H9 (cell line): ENCODE measurements around the gene CADPS. TPM values are rescaled to one million over a fixed set of nuclear protein-coding genes. Genes with fewer than 3 reads are reported as not detected.

Source experiments
- DNase-seq: peaks from one replicate; pipeline ENCODE4 v3.0.0-alpha.2; 2017
- H2AFZ ChIP-seq: one replicate; pipeline ENCODE4 v1.6.1; 2013; ENCODE audit warnings: mild to moderate bottlenecking, low read length, control low read depth, moderate library complexity
- H2AK5ac ChIP-seq: 2 replicates; pipeline ENCODE4 v1.6.1; 2013; ENCODE audit warnings: low read length, control low read depth, mixed read lengths; ENCODE audit not compliant: insufficient read length
- H2BK120ac ChIP-seq: one replicate; pipeline ENCODE4 v1.6.1; 2013; ENCODE audit warnings: low read depth, mild to moderate bottlenecking, low read length, control low read depth, inconsistent platforms; ENCODE audit not compliant: poor library complexity, severe bottlenecking
- H2BK12ac ChIP-seq: 2 replicates; pipeline ENCODE4 v1.6.1; 2013; ENCODE audit warnings: low read length, control low read depth, mixed read lengths, low read depth; ENCODE audit not compliant: insufficient read length
- H2BK15ac ChIP-seq: 2 replicates; pipeline ENCODE4 v1.6.1; 2013; ENCODE audit warnings: low read depth, low read length, control low read depth
- H2BK20ac ChIP-seq: one replicate; pipeline ENCODE4 v1.6.1; 2013; ENCODE audit warnings: low read depth, mild to moderate bottlenecking, low read length, control low read depth, inconsistent platforms; ENCODE audit not compliant: poor library complexity, severe bottlenecking
- H2BK5ac ChIP-seq: 2 replicates; pipeline ENCODE4 v1.6.1; 2013; ENCODE audit warnings: low read length, control low read depth, mixed read lengths; ENCODE audit not compliant: insufficient read length
- H3K14ac ChIP-seq: 2 replicates; pipeline ENCODE4 v1.6.1; 2013; ENCODE audit warnings: low read length, control low read depth; ENCODE audit not compliant: insufficient read depth
- H3K18ac ChIP-seq: 2 replicates; pipeline ENCODE4 v1.6.1; 2013; ENCODE audit warnings: low read depth, mild to moderate bottlenecking, mixed read lengths, low read length, control low read depth; ENCODE audit not compliant: insufficient read length
- H3K23ac ChIP-seq: 2 replicates; pipeline ENCODE4 v1.6.1; 2013; ENCODE audit warnings: low read length, control low read depth, mixed read lengths, low read depth; ENCODE audit not compliant: insufficient read length
- H3K23me2 ChIP-seq: 2 replicates; pipeline ENCODE4 v1.6.1; 2013; ENCODE audit warnings: low read depth, mild to moderate bottlenecking, mixed read lengths, low read length, control low read depth; ENCODE audit not compliant: insufficient read length, poor library complexity, severe bottlenecking
- H3K27ac ChIP-seq: 2 replicates; pipeline ENCODE4 v1.5.1; 2013; ENCODE audit warnings: low read length, control low read depth, mixed read lengths, low read depth; ENCODE audit not compliant: insufficient read length
- H3K27me3 ChIP-seq: 2 replicates; pipeline ENCODE4 v1.6.1; 2013; ENCODE audit warnings: low read length, control low read depth, inconsistent platforms; ENCODE audit not compliant: insufficient read depth
- H3K4ac ChIP-seq: 2 replicates; pipeline ENCODE4 v1.6.1; 2013; ENCODE audit warnings: low read depth, mild to moderate bottlenecking, control low read depth, inconsistent platforms, low read length, moderate library complexity
- H3K4me1 ChIP-seq: 2 replicates; pipeline ENCODE4 v1.6.1; 2013; ENCODE audit warnings: low read length, control low read depth, inconsistent platforms; ENCODE audit not compliant: insufficient read depth
- H3K4me2 ChIP-seq: 2 replicates; pipeline ENCODE4 v1.6.1; 2013; ENCODE audit warnings: low read length, control low read depth, mixed read lengths; ENCODE audit not compliant: insufficient read length, insufficient read depth
- H3K56ac ChIP-seq: 2 replicates; pipeline ENCODE4 v1.6.1; 2013; ENCODE audit warnings: low read depth, mild to moderate bottlenecking, mixed read lengths, low read length, control low read depth; ENCODE audit not compliant: insufficient read length
- H3K79me1 ChIP-seq: 2 replicates; pipeline ENCODE4 v1.6.1; 2013; ENCODE audit warnings: low read depth, mild to moderate bottlenecking, moderate library complexity, low read length, control low read depth, inconsistent platforms; ENCODE audit not compliant: insufficient read depth, poor library complexity, severe bottlenecking
- H3K79me2 ChIP-seq: 2 replicates; pipeline ENCODE4 v1.6.1; 2013; ENCODE audit warnings: low read length, control low read depth, inconsistent platforms; ENCODE audit not compliant: insufficient read depth
- H3K9ac ChIP-seq: 2 replicates; pipeline ENCODE4 v1.6.1; 2013; ENCODE audit warnings: low read length, control low read depth, mixed read lengths; ENCODE audit not compliant: insufficient read length; ENCODE audit errors: extremely low read depth
- H3K9me3 ChIP-seq: one replicate; pipeline ENCODE4 v1.6.1; 2013; ENCODE audit warnings: low read depth, low read length, inconsistent platforms; ENCODE audit not compliant: control insufficient read depth
- H3T11ph ChIP-seq: one replicate; pipeline ENCODE4 v1.6.1; 2013; ENCODE audit warnings: mild to moderate bottlenecking, low read length, control low read depth, inconsistent platforms
- H4K20me1 ChIP-seq: one replicate; pipeline ENCODE4 v1.6.1; 2013; ENCODE audit not compliant: control insufficient read depth, insufficient read length, insufficient read depth
- H4K5ac ChIP-seq: 2 replicates; pipeline ENCODE4 v1.6.1; 2013; ENCODE audit warnings: low read depth, mild to moderate bottlenecking, mixed read lengths, low read length, control low read depth; ENCODE audit not compliant: insufficient read length
- H4K8ac ChIP-seq: replicated peaks from 2 replicates; pipeline ENCODE4 v1.6.1; 2013; ENCODE audit warnings: low read length, control low read depth, mixed read lengths, low read depth; ENCODE audit not compliant: insufficient read length
- H4K91ac ChIP-seq: 2 replicates; pipeline ENCODE4 v1.6.1; 2013; ENCODE audit warnings: low read depth, mild to moderate bottlenecking, moderate library complexity, mixed read lengths, low read length, control low read depth; ENCODE audit not compliant: insufficient read length
- H3K27ac Mint-ChIP-seq, 3 experiments: 2 replicates in 2 of 3; 3 replicates in 1 of 3; pipeline ENCODE4 v1.8.0; 2020 to 2021; ENCODE audit warnings: mixed read lengths in 3 of 3, mild to moderate bottlenecking in 1 of 3, moderate library complexity in 1 of 3
- H3K27me3 Mint-ChIP-seq: 2 replicates; pipeline ENCODE4 v1.8.0; 2021; ENCODE audit warnings: low read depth, mild to moderate bottlenecking, moderate library complexity, mixed read lengths
- H3K36me3 Mint-ChIP-seq, 3 experiments: 2 replicates in 2 of 3; 3 replicates in 1 of 3; pipeline ENCODE4 v1.8.0; 2020 to 2021; ENCODE audit warnings: low read depth in 3 of 3, mixed read lengths in 3 of 3; ENCODE audit not compliant: insufficient read depth in 1 of 3
- H3K4me1 Mint-ChIP-seq, 2 experiments: 2 replicates each; pipeline ENCODE4 v1.8.0; 2020; ENCODE audit warnings: mixed read lengths in 2 of 2
- H3K4me3 Mint-ChIP-seq, 2 experiments: 2 replicates in 1 of 2; 3 replicates in 1 of 2; pipeline ENCODE4 v1.8.0; 2020 to 2021; ENCODE audit warnings: mild to moderate bottlenecking in 2 of 2, mixed read lengths in 2 of 2, moderate library complexity in 1 of 2
- H3K9me3 Mint-ChIP-seq, 2 experiments: 2 replicates in 1 of 2; 3 replicates in 1 of 2; pipeline ENCODE4 v1.8.0; 2020; ENCODE audit warnings: mild to moderate bottlenecking in 2 of 2, mixed read lengths in 2 of 2, moderate library complexity in 1 of 2
- CTCF ChIP-seq: fragments of 200-600 bp; sonication (generic); conservative IDR thresholded peaks from 3 replicates; pipeline ENCODE4 v1.8.0; 2021; ENCODE audit warnings: antibody characterized with exemption, mild to moderate bottlenecking
- WGBS: extraction: QIAGEN DNeasy Blood & Tissue Kit; methylation state at CpG from one replicate; pipeline ENCODE4 v1.1.7; 2013; ENCODE audit warnings: missing lambda C conversion rate, low lambda C conversion rate, mixed read lengths; ENCODE audit not compliant: insufficient read length; ENCODE audit errors: extremely low coverage; 5-methylcytosine and 5-hydroxymethylcytosine counted together
- total RNA-seq: library from RNA; stranded (reverse); gene quantifications from 2 replicates; pipeline ENCODE4 v1.2.1, GENCODE V29; 2021

The CADPS gene
- total RNA-seq, 1 experiment from 2014 or later, result 6.6 TPM

DNA sequence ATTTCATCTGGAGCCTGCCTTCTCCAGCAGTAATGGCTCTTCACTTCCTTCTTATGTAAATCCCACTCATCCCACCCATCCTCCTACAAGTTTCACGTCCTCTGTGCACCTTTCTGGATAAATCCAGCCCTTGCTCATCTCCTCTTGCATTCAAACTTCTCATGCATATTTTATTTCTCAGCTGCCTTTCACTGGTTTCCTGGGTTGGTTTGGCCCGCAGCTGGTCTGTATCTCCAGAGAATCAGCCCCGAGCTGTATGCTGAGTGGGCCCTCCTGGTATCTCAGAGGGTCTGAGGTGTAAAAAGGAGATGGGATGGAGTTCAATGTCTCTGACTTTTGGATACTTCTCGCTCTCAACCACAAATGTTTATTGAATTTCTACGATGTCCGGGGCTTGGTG is 253.3 kb downstream of the CADPS start:
- no peak overlapping the region for H2AFZ ChIP-seq
- no peak overlapping the region for H4K5ac ChIP-seq
- no peak overlapping the region for H4K91ac ChIP-seq
- no CpG with 5 or more reads among the region's 6 CpGs for WGBS
- no peak overlapping the region for H2BK20ac ChIP-seq
- no peak overlapping the region for H3K56ac ChIP-seq
- H2BK12ac ChIP-seq, result no peak overlapping the region
- H3K27me3 ChIP-seq, result no peaks in the 10 kb centered on the region
- no peak overlapping the region for H3K4me2 ChIP-seq
- no peaks in the 10 kb centered on the region for H3K9me3 Mint-ChIP-seq
- H3K23me2 ChIP-seq, result no peaks in the 10 kb centered on the region
- no peak overlapping the region for H4K8ac ChIP-seq
- H3K27ac ChIP-seq, result no peak overlapping the region
- H3T11ph ChIP-seq, result no peak overlapping the region
- no peak overlapping the region for H3K23ac ChIP-seq
- peaks cover 6 to 8% of the 10 kb centered on the region in 2 experiments for H3K4me1 Mint-ChIP-seq
- no peak overlapping the region for H2AK5ac ChIP-seq
- H3K27ac Mint-ChIP-seq, result no peak overlapping the region; a peak in 1 of 7 replicates
- no peak overlapping the region for H3K4me3 Mint-ChIP-seq
- H3K4ac ChIP-seq, result no peak overlapping the region
- no peak overlapping the region for H3K14ac ChIP-seq
- no peaks in the 10 kb centered on the region for H4K20me1 ChIP-seq
- H2BK120ac ChIP-seq, result no peak overlapping the region
- no peaks in the 10 kb centered on the region for H3K36me3 Mint-ChIP-seq
- no peaks in the 10 kb centered on the region for H3K4me1 ChIP-seq
- H3K9me3 ChIP-seq, result no peaks in the 10 kb centered on the region
- H3K27me3 Mint-ChIP-seq, result peaks cover 3% of the 10 kb centered on the region
- H2BK5ac ChIP-seq, result no peak overlapping the region
- H3K18ac ChIP-seq, result no peak overlapping the region
- no peak overlapping the region for H3K9ac ChIP-seq
- TF ChIP-seq CTCF, result no peak
- no peaks in the 10 kb centered on the region for H3K79me1 ChIP-seq
- DNase-seq, result no peak
- no peaks in the 10 kb centered on the region for H3K79me2 ChIP-seq
- H2BK15ac ChIP-seq, result no peak overlapping the region
